Measurements from ENCODE around the gene TMEM164. TPM values are rescaled to one million over a fixed set of nuclear protein-coding genes. Genes with fewer than 3 reads are reported as not detected.
A peak's percentile ranks its signal among the peaks of the same experiment; 100 is the strongest.

The TMEM164 gene
- total and polyA plus RNA-seq, 10 of the 15 experiments (the other 5 are each of a cell fraction or from before 2014, with no cell fraction given): 0.61 to 18.3 (median 7.0) TPM

DNA sequence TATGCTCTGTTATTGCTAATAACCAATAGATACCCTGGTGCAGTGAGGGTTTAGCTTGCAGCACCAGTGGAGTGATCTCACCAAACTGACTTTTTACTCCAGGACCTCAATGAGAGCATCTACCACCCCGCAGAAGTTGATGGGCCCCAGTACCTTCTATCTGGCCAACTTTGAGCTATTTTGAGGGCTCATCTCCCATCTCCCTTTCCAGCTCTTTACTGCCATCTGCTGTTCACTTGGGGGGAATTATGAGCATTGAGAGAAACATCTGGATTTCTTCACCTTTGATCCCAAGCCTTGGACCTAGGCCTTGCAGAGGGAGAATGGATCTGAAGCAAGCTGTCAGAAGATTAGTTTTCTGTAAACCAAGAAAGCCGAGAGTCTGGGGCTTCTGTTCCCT is 143.6 kb downstream of the TMEM164 start:
- RAD21 ChIA-PET (ENCODE audit: unreplicated experiment): interaction anchor here (0.7 to 3.3 kb wide), 30 partner anchors 10 to 1446 kb away, joined by 3 to 27 read pairs (median 4); partner anchors contain the start of genes GUCY2F and TMEM164
- no peak for TF ChIP-seq RAD51 (IDR thresholded peaks at IDR 0.05)
- TF ChIP-seq RAD21 (IDR thresholded peaks at IDR 0.05; ENCODE audit: insufficient read depth, low read depth, low read length): peak; percentile 84
- no peak for TF ChIP-seq DPF2 (IDR thresholded peaks at IDR 0.05)
- TF ChIP-seq ZSCAN29 (IDR thresholded peaks at IDR 0.05): no peak
- TF ChIP-seq SMC3 (IDR thresholded peaks at IDR 0.05; ENCODE audit: borderline replicate concordance, low read length): peak; percentile 47; the same call in 1 of the 2 replicates
- 0 out of 2 replicates have a peak, but pooled peaks have one; percentile 28 for TF ChIP-seq NR2F1 (conservative IDR thresholded peaks at IDR 0.05)
- TF ChIP-seq, protein P1, sequence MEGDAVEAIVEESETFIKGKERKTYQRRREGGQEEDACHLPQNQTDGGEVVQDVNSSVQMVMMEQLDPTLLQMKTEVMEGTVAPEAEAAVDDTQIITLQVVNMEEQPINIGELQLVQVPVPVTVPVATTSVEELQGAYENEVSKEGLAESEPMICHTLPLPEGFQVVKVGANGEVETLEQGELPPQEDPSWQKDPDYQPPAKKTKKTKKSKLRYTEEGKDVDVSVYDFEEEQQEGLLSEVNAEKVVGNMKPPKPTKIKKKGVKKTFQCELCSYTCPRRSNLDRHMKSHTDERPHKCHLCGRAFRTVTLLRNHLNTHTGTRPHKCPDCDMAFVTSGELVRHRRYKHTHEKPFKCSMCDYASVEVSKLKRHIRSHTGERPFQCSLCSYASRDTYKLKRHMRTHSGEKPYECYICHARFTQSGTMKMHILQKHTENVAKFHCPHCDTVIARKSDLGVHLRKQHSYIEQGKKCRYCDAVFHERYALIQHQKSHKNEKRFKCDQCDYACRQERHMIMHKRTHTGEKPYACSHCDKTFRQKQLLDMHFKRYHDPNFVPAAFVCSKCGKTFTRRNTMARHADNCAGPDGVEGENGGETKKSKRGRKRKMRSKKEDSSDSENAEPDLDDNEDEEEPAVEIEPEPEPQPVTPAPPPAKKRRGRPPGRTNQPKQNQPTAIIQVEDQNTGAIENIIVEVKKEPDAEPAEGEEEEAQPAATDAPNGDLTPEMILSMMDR (IDR thresholded peaks at IDR 0.05 in 2 of 3, conservative IDR thresholded peaks at IDR 0.05 in 1 of 3; ENCODE audit: control insufficient read depth in 2 of 3, extremely low read depth in 1 of 3, insufficient read depth in 1 of 3, low read depth in 3 of 3, low read length in 3 of 3): peak; percentile 63 to 71 (median 69)
- TF ChIP-seq CBX5 (IDR thresholded peaks at IDR 0.05; ENCODE audit: low read depth): no peak
- in situ Hi-C loops (cut with MboI) (no loop called here), intact Hi-C loops (cut with micrococcal nuclease; ENCODE audit: unreplicated experiment) (loop anchor here (1.0 to 10.0 kb wide), 2 partner anchors 142 to 235 kb away; partner anchors contain the start of gene TMEM164)
- Histone ChIP-seq H3K27ac (ENCODE audit: control insufficient read depth, insufficient read depth) (no peak overlapping the region), H3K4me1 (ENCODE audit: control insufficient read depth, insufficient read depth, low read length) (no peaks in the 10 kb centered on the region), H3K27me3 (replicated peaks in 1 of 2; ENCODE audit: control insufficient read depth in 2 of 2, insufficient read depth in 2 of 2, low read length in 1 of 2) (no peaks in the 10 kb centered on the region), H3K9ac (ENCODE audit: control insufficient read depth, insufficient read depth, low read length) (no peak overlapping the region), H3K4me3 (no peak overlapping the region), H3K4me2 (ENCODE audit: control insufficient read depth, insufficient read depth) (no peak overlapping the region), H3K9me3 (replicated peaks; ENCODE audit: control insufficient read depth, insufficient read depth, low read length) (no peaks in the 10 kb centered on the region), H3K79me2 (ENCODE audit: control insufficient read depth, insufficient read depth, low read length) (no peaks in the 10 kb centered on the region), H4K20me1 (ENCODE audit: control insufficient read depth, insufficient read depth) (peaks cover 4% of the 10 kb centered on the region; the same call in 1 of the 2 replicates), H2AFZ (ENCODE audit: control insufficient read depth, low read depth, low read length) (no peak overlapping the region; the same call in 1 of the 2 replicates), H3K36me3 (ENCODE audit: control insufficient read depth in 2 of 2, insufficient read depth in 2 of 2, low read length in 1 of 2) (peaks cover 0 to 4% of the 10 kb centered on the region in 2 experiments; a peak in 1 of 4 replicates)
- POLR2A ChIA-PET: no interaction called here
- SMC1A ChIA-PET (ENCODE audit: uncharacterized antibody, unreplicated experiment): interaction anchor here (0.6 to 5.6 kb wide), 25 partner anchors 13 to 701 kb away, joined by 3 to 64 read pairs (median 4); partner anchors contain the start of gene GUCY2F
- CTCF ChIA-PET: interaction anchor here (0.6 to 4.5 kb wide), 70 partner anchors 11 to 1538 kb away, joined by 3 to 121 read pairs (median 5); partner anchors contain the start of gene TMEM164
- ATAC-seq (peak; percentile 94), FAIRE-seq (no peak), DNase-seq (ENCODE audit: low read depth, low spot score) (no peak)
- no TSS peak for BruUV-seq (replicated peaks)
- WGBS (ENCODE audit: insufficient coverage, insufficient replicate concordance, low lambda C conversion rate, missing lambda C conversion rate): 0% methylated on average over 2 of the region's 2 CpGs

Measured in GM12878 (cell line).